ENCODE results near the gene HOPX.

Gene HOPX

DNA sequence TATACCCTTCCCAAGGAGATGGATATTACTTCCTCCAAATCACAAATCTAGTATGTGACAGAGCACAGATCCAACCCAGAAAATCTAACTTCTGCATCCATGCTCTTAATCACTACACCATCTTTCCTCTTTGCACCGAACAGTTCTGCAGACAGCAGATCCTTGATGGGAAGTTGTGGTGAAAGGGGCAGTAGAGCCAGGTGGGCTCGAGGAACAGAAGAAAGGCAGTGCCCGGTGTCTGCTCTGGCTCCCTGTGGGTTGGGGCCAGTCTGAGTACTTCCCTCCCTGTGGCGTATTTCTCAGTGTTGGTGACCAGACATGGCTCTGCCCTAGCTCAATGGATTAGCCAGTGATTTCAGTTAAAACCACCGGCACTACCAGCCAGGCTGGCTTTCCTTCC is 15.3 kb downstream of the HOPX start:
- DNase-seq (ENCODE audit: low read depth in 1 of 2, low spot score in 1 of 2): no peak
- no peak overlapping the region for H3K4me3 ChIP-seq (replicated peaks; ENCODE audit: insufficient read depth, low read length)
- TF ChIP-seq SPI1 (IDR thresholded peaks at IDR 0.05; ENCODE audit: borderline replicate concordance, low read depth) (no peak), POLR2AphosphoS5 (IDR thresholded peaks at IDR 0.05; ENCODE audit: low read depth) (no peak), REST (IDR thresholded peaks at IDR 0.05; ENCODE audit: insufficient replicate concordance, low read depth) (no peak), GABPA (IDR thresholded peaks at IDR 0.05; ENCODE audit: low read depth) (no peak)
- TF ChIP-seq, protein P1, sequence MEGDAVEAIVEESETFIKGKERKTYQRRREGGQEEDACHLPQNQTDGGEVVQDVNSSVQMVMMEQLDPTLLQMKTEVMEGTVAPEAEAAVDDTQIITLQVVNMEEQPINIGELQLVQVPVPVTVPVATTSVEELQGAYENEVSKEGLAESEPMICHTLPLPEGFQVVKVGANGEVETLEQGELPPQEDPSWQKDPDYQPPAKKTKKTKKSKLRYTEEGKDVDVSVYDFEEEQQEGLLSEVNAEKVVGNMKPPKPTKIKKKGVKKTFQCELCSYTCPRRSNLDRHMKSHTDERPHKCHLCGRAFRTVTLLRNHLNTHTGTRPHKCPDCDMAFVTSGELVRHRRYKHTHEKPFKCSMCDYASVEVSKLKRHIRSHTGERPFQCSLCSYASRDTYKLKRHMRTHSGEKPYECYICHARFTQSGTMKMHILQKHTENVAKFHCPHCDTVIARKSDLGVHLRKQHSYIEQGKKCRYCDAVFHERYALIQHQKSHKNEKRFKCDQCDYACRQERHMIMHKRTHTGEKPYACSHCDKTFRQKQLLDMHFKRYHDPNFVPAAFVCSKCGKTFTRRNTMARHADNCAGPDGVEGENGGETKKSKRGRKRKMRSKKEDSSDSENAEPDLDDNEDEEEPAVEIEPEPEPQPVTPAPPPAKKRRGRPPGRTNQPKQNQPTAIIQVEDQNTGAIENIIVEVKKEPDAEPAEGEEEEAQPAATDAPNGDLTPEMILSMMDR (IDR thresholded peaks at IDR 0.05; ENCODE audit: insufficient read depth, low read length): no peak
- no peak overlapping the region for H3K27ac ChIP-seq (replicated peaks)
- peaks cover 2% of the 10 kb centered on the region for H3K27me3 ChIP-seq (ENCODE audit: insufficient read depth, poor library complexity, severe bottlenecking)

GRCh38 chr4:56662782-56663468 is 18.2 kb downstream of the HOPX start:
- Histone ChIP-seq H3K27me3 (ENCODE audit: insufficient read depth, poor library complexity, severe bottlenecking) (peaks cover 3% of the 10 kb centered on the region), H3K27ac (replicated peaks) (no peak overlapping the region), H3K4me3 (replicated peaks; ENCODE audit: insufficient read depth, low read length) (no peak overlapping the region)
- TF ChIP-seq, protein P1 (IDR thresholded peaks at IDR 0.05; ENCODE audit: insufficient read depth, low read length): no peak
- no peak for TF ChIP-seq SPI1 (IDR thresholded peaks at IDR 0.05; ENCODE audit: borderline replicate concordance, low read depth)
- DNase-seq (ENCODE audit: low read depth in 1 of 2, low spot score in 1 of 2): no peak

DNA sequence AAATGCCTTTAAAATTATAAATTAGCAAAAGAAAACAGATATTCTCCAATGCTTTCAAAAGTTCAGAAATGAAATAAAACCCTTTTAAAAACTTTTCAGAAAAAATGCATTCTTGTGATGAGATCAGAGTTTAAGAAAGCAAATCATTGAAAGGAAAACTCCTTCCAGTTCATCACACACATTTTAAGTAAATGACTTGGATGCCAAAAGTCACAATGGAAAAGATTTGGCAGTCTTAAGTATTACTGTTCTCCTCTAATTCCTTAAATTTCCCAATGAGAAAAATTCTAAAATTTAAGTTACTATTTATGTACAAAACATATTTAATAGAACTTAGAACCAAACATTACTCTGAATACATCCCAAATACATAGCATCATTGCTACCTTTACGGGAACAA is 21.1 kb downstream of the HOPX start:
- no peak for DNase-seq (ENCODE audit: low read depth in 1 of 2, low spot score in 1 of 2)
- no peak overlapping the region for H3K4me3 ChIP-seq (replicated peaks; ENCODE audit: insufficient read depth, low read length)
- TF ChIP-seq, protein P1 (IDR thresholded peaks at IDR 0.05; ENCODE audit: insufficient read depth, low read length): no peak
- TF ChIP-seq GABPA (IDR thresholded peaks at IDR 0.05; ENCODE audit: low read depth): no peak
- no peak for TF ChIP-seq REST (IDR thresholded peaks at IDR 0.05; ENCODE audit: insufficient replicate concordance, low read depth)
- TF ChIP-seq POLR2AphosphoS5 (IDR thresholded peaks at IDR 0.05; ENCODE audit: low read depth): no peak
- H3K27ac ChIP-seq (replicated peaks): no peak overlapping the region
- peaks cover 30% of the 10 kb centered on the region for H3K27me3 ChIP-seq (ENCODE audit: insufficient read depth, poor library complexity, severe bottlenecking)

- Histone ChIP-seq H3K27ac (replicated peaks) (no peak overlapping the region), H3K4me3 (replicated peaks; ENCODE audit: insufficient read depth, low read length) (no peak overlapping the region), H3K27me3 (ENCODE audit: insufficient read depth, poor library complexity, severe bottlenecking) (peaks cover 37% of the 10 kb centered on the region)
- DNase-seq (ENCODE audit: low read depth in 1 of 2, low spot score in 1 of 2): no peak
- TF ChIP-seq GABPA (IDR thresholded peaks at IDR 0.05; ENCODE audit: low read depth) (no peak), SPI1 (IDR thresholded peaks at IDR 0.05; ENCODE audit: borderline replicate concordance, low read depth) (no peak)
Observed at GRCh38 chr4:56658528-56658927, 22.6 kb downstream of the HOPX start.

Data from HL-60 (cell line).